NCI-H446 treated with DMSO at 0.1 percent for 48 hours (cell line): Measurements from ENCODE around the gene MYH14.
"Not testable (repeated sequence)": the region's sequence is repeated elsewhere in the genome, so short reads cannot be mapped to it uniquely, and the experiment has no call there.

ENCODE experiments used
- DNase-seq: peaks from one replicate; lab custom pipeline; 2025; lab: John Stamatoyannopoulos, UW

Gene MYH14

DNA sequence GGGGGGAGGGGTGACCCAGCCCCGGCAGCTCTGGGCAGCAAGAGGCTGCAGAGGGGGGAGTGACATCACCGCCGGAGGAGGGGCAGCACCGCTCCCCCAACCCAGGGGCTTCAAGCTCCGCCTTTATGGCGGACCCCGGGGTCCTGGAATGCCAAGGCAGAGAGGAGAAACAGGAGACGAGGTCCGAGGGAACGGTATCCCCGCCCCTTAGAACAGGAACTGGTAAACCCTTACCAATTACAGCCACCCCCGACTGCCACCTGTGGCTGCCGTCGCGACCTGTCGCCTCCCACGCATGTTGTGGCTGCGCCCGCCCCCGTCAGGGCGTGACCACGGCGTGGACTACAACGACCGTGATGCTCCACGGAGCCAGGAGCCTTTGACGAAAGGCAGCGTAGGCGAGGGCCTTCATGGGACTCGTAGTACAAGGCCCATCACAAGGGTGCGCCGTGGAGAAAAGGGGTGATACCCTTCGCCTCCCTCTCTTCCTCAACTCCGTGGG lies 129.9 kb downstream of the MYH14 start:
- peak; percentile 89 for DNase-seq

DNA sequence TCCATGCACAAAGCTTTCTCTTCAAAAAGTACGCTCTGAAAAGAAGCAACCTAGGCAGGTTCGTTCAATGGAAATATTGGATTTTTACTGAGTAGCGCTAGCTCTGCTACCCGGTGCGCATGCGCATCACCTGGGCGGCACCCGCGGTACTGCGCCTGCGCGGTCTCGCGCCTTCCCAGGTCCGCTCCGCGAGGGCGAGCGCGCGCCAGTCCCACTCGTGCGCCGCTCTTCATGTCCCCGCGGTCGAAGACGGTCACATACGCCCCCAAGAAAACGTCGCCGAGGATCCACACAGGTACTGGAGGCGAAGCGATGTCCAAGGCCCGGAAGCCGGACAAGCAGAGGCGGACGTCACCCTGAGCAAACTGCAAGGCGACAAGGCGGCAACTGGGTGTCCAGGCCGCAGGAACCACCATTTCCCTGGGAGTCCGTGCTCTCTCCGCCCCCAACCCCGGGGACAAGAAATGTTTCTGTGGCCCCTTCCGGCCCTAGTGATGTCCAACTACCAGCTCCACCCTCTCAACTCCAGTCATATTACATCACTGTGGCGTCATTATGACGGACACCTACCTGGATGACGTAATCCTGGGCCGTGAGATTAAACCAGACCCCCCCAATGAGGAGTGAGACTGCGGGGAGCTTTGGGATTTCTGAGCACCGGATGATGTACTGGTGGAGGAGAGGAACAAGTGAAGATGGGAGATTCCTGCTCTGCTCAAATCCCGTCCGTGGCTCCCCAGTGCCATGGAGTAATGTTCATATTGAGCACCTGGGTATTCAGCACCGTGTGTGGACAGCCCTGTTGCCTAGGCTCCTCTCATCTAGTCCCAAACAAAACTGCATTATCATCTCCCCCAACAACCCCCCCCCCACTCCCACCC lies 130.6 kb downstream of the MYH14 start:
- no peak for DNase-seq

DNA sequence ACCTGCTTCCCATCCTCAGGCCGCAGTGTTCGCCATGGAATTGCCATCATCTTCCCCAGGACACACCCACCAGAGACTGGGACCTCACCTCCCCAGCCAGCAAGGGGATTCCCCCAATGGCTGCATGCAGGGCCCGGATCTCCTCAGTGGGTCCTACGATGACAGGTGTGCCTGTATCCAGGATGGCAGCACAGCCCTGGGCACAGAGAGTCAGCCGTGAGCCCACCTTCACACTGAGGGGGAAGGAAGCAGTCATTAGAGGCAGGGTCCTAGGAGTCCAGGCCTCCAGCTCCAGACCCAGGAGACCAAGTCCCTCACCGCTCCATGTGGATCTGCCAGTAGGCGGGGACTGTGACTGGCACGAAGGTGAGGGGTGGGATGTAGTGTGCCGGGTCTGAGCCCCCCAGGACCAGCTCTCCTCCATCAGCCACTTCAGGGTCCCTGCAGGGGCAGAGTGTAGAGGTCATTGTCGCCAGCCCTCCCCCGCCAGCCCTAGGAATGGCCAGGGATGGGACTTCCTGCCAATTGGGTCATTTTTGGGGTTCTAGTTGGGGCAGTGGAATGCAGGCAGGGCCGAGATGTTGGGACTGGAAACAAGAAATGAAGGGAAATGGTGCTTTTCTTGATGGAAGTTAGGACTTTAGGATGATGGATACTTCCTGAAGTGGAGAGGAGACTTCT lies 131.5 kb downstream of the MYH14 start:
- DNase-seq, result no peak

DNA sequence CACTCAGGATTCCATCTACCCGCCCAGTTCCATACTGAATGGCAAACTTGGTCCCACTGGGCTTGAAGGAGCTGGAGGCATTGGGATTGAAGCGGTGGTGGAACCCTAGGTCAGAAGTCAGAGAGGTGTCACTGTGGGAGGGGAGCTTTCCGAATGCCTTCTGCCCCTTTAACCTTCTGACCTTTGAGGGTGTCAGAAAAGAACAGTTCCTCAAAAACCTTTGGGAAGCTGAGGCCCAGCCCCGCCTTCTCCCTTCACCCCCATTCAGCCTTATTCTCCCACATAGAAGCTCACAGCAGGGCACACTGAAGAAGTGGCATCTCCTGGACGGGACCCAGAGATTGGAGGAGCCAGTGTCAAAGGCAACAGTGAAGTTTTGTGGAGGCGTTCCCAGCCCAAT lies 133.6 kb downstream of the MYH14 start:
- not testable (repeated sequence) for DNase-seq

DNA sequence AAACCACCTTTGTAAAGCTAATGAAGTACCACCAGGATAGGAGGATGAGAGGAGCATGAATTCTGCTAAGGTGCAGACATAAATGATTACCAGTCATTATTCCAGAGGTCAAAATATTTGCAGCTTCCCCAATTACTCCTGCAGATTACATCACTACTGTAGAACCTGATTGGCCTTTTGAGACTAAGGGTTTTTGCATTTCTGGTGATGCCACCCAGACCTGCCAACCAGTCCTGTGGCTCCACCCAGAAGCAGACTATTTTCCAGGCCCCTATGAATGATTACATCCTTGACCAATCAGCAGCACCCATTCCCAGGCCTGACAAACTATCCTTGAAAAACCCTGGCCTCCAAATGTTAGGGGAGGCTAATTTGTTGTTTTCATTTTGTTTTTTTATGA lies 136.9 kb downstream of the MYH14 start:
- DNase-seq, result no peak

DNA sequence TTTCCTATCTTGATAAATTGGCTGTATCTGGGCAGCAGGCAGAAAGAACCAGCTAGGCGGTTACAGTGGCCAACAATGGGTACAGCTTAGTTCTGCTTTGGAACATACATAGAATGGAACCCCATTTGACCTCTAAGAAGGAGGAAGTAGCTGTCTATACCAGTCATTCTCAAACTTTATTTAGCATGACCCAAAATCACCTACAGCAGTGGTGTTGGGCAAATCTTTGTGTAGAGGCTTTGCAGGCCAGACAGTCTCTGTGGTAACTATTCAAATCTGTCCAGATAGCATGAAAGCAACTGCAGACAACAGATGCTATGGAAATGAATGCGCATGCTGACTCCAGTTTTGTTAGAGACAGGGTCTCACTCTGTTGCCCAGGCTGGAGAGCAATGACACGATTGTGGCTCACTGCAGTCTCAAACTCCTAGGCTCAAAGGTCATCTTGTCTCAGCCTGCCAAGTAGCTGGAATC lies 137.7 kb downstream of the MYH14 start:
- DNase-seq, result no peak

DNA sequence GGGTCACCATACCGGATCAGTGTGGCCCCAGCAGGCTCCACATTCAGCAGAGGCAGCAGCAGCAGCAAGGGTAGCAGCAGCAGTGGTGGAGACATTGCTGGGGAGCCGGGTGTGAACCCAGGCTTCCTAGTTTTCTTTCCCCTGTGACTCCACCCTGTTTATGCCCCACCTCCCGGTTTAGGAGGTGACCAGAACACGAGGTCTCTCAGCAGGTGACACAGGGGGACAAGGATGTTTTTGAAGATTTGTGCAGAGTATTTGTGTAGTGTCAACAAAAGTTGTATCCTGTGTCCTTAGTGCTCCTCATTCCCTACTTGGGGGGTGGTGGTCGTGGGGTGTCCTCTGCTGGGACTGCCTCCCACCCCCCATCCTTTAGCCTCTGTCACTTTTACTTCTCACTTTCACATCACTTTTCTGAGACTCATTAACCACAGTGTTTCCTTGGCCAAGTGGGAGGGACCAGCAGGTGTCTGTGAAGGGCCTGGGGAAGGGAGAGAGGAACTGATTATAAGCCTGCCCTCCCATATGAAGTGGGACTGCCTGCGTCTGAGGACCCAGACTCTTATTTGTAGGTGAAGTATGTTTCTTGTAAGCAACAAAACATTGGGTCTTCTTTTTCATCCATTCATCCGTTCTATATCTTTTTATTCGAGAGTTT lies 141.4 kb downstream of the MYH14 start:
- no peak for DNase-seq

DNA sequence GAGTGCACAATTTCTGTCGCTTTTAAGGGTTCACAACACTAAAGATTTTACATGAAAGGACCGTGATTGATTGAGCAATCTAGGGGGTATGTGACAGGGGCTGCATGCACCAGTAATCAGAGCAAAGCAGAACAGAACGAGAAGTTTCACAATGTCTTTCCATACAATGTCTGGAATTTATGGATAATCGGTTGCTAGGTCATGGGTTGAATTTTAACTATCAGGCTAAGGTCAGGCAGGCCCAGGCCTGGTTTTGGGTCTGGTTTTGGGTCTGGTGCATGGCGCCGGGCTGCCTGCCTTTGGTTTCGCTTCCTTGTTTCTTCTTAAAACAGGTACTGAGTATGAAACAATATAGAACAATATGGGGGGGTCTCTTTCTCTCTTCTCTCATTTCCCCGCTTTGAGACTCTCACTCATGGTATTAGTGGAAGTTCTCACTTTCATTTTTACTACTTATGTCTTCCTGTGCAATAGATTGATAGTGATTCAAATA lies 143.7 kb downstream of the MYH14 start:
- DNase-seq, result not testable (repeated sequence)

DNA sequence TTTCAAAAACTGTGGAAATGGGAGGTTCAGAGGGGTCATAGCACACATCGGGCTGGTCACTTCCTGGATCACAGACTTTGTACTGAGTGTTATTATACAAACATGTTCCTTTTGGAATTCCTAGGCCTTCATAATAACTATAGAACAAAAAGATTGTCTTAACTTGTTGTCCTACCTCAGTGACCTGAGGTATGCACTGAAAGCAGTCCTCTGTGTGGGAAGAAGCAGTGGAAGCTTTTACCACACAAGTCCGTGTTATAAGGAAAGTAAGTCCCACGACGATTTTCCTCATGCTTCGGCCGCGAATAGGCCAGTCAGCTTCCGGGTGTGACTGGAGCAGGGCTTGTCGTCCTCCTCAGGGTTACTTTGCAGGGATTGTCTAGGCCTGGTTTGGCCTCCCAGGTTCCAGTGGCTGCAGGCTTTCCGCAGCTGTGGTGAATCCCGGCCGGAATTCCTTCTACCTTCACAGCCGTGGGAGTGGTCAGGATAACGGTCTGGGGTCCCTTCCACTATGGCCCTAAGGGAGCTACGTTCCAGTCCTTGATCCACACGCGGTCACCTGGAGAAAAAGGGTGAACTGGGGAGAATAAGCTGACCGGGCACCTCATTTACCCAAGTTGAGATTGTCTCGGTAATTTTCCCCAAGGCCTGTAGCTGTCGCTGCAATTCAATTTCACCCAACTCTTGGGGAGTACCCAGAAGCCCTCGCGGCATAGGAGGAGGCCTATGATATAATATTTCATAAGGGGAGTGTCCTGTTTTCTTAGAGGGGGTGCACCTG lies 146.0 kb downstream of the MYH14 start:
- DNase-seq, result no peak

DNA sequence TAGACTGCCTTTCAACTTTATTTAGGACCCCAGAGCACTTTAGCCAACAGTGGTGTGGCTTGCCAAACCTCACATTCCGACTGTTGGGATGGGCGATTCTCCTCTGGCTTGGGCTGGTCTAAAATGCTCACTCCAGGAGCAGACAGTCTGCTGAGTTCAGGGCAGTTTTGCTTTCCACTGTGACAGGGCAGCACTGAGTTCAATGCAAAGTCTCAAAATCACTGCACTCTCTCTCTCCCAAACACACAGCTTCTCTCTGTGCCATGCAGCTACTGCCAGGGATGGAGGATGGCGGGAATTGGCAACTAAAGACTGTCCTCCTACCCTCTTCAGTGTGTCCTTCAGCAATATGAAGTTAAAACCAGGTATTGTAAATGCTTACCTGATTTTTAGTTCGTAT lies 148.8 kb downstream of the MYH14 start:
- DNase-seq, result no peak

DNA sequence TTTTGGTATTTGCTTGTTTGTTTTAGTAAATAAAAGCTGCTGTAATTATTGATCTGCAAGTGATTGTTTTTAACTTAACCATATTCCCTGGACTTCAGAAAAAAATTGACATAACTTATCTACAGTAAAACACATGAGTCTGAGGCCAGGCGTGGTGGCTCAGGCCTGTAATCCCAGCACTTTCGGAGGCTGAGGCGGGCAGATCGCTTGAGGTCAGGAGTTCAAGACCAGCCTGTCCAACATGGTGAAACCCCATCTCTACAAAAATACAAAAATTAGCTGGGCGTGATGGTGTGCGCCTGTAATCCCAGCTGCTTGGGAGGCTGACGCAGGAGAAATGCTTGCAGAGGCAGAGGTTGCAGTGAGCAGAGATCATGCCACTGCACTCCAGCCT lies 150.1 kb downstream of the MYH14 start:
- DNase-seq, result not testable (repeated sequence)

DNA sequence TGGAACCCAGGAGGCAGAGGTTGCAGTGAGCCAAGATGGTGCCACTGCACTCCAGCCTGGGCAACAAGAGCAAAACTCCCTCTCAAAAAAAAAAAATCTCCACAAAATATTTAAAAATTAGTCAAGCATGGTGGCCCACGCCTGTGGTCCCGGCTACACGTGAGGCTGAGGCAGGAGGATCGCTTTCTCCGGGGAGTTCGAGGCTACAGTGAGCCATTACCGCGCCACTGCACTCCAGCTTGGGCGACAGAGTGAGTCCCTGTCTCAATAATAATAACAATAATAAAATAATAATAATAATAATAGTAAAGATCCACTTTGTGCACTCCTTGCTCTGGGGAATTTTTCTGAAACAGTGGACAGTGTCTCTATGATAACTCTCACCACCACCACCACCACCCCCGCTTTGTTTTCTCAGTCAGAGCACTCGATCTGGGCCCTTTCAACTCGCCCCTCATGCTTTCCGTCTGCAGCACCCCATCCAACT lies 153.3 kb downstream of the MYH14 start:
- no peak for DNase-seq

DNA sequence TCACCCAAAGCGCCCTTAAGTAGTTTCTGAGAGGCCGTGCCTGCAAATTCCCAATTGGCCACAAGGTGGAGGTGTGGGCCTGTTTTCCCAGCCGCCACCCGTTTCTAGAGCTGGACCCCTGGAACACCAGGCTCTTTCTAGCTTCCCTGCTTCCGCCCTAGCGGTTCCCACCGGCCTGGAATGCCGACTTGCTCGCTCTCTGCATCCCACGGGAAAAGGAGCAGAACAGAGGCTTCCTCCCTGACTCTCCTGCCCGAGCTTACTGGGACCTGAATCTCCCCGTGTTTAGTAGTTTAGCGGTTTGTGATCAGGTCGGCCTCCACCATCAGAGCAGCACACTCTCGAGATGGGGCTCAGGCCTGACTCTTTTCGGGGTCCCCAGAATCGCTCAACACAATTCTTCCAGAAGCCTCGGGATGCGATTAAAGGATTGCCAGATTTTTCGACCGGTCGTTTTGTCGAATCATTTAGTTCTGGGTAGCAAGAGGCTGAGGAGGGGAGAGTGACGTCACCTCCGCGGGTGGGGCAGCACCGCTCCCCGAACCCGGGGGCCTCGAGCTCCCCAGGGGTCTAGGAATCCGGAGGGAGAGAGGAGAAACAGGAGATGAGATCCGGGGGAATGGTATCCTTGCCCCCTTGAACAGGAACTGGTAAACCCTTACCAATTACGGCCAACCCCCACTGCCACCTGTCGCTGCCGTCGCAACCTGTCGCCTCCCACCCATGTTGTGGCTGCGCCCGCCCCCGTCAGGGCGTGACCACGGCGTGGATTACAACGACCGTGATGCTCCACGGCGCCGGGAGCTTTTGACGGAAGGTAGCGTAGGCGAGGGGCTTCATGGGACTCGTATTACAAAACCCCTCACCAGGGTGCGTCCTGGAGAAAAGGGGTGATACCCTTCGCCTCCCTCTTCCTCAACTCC lies 154.0 kb downstream of the MYH14 start:
- peak; percentile 57 for DNase-seq

DNA sequence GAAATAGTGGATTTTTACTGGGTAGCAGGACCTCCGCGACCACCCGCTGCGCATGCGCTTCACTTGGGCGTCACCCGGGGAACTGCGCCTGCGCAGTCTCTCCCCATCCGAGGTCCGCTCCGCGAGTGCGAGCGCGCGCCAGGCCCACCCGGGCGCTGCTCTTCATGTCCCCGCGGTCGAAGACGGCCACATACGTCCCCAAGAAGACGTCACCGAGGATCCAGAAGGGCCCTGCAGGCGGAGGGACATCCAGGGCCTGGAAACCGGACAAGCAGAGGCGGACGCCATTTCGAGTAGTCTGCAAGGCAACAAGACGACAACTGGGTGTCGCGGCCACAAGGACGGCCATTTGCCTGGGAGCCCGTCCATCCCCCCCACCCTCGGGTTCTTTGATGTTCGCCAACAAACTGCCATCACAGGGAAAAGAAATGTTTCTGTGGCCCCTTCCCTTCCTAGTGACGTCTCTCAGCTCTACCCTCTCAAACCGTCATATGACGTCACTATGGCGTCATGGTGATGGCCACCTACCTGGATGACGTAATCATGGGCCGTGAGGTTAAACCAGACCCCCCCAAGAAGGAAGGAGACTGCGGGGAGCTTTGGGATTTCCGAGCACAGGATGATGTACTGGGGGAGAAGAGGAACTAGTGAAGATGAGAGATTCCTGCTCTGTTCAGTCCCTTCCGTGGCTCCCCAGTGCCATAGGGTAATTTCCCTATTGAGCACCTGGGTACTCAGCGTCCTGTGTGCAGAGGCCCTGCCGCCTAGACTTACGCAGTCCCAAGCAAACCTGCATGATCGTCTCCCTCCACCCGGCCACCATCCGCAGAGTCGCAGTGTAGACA lies 155.3 kb downstream of the MYH14 start:
- peak; percentile 30 for DNase-seq

DNA sequence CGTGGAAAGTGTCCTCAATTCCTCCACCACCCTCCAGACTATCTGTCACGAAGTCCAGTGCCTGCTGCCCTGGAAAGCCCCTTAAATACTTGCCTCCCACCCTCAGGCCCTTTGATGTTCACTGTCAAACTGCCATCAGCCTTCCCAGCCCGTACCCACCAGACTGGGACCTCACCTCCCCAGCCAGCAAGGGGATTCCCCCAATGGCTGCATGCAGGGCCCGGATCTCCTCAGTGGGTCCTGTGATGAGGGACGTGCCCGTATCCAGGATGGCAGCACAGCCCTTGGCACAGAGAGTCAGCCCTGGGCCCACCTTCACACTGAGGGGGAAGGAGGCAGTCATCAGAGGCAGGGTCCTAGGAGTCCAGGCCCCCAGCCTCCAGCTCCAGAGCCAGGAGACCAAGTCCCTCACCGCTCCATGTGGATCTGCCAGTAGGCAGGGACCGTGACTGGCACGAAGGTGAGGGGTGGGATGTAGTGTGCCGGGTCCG lies 156.0 kb downstream of the MYH14 start:
- no peak for DNase-seq
